ENCODE data around the gene ANKRD52. TPM values are rescaled to one million over a fixed set of nuclear protein-coding genes. Genes with fewer than 3 reads are reported as not detected.

ANKRD52 gene
- total RNA-seq, 4 donors from 2014 or later: 14.7 to 30.9 (median 18.9) TPM

- Histone ChIP-seq H3K27ac (no peak overlapping the region), H3K4me3 (no peak overlapping the region), H3K9me3 (no peaks in the 10 kb centered on the region), H3K27me3 (no peaks in the 10 kb centered on the region), H3K4me1 (peaks cover 0 to 6% of the 10 kb centered on the region in 2 donors), H3K36me3 (peaks cover 2 to 60% of the 10 kb centered on the region in 2 donors)
- DNase-seq (no peak), ATAC-seq (no peak)
- intact Hi-C loops (cut with DNase I; ENCODE audit: low total_unique reads): no loop called here
- TF ChIP-seq POLR2A (IDR thresholded peaks at IDR 0.05): no peak
- TF ChIP-seq, protein P1, sequence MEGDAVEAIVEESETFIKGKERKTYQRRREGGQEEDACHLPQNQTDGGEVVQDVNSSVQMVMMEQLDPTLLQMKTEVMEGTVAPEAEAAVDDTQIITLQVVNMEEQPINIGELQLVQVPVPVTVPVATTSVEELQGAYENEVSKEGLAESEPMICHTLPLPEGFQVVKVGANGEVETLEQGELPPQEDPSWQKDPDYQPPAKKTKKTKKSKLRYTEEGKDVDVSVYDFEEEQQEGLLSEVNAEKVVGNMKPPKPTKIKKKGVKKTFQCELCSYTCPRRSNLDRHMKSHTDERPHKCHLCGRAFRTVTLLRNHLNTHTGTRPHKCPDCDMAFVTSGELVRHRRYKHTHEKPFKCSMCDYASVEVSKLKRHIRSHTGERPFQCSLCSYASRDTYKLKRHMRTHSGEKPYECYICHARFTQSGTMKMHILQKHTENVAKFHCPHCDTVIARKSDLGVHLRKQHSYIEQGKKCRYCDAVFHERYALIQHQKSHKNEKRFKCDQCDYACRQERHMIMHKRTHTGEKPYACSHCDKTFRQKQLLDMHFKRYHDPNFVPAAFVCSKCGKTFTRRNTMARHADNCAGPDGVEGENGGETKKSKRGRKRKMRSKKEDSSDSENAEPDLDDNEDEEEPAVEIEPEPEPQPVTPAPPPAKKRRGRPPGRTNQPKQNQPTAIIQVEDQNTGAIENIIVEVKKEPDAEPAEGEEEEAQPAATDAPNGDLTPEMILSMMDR (IDR thresholded peaks at IDR 0.05 in 4 of 5, conservative IDR thresholded peaks at IDR 0.05 in 1 of 5): no peak
- in situ Hi-C loops (cut with MboI; ENCODE audit: low sequenced_read_pairs in 4 of 4): no loop called here
Observed at GRCh38 chr12:56213878-56214277, 44.3 kb downstream of the ANKRD52 start.

DNA sequence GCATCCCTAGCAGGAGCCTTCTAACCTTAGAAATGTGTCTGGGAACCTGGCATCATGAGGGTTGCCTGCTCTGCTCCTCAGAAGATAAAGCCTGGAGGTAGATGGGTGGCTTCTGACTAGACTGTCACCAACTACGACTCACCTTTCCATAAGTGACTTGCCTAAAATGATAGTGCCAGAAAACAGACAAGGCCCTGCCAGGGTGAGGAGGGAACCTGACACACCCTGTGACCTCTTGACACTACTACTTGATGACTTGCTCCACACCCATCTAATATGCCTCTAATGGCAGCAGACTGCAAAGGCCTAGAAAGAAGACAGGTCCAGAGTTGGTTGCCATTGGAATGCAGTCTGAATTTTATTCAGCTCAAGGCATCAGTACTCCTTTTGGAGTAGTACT is 45.8 kb downstream of the ANKRD52 start:
- peaks cover 2 to 75% of the 10 kb centered on the region in 2 donors for H3K36me3 ChIP-seq
- ATAC-seq (no peak), DNase-seq (no peak)
- H3K9me3 ChIP-seq: no peaks in the 10 kb centered on the region
- in situ Hi-C loops (cut with MboI; ENCODE audit: low sequenced_read_pairs in 4 of 4) (no loop called here), intact Hi-C loops (cut with DNase I; ENCODE audit: low total_unique reads) (no loop called here)
- H3K27me3 ChIP-seq: no peaks in the 10 kb centered on the region
- H3K4me1 ChIP-seq: peaks cover 0 to 6% of the 10 kb centered on the region in 2 donors
- H3K4me3 ChIP-seq: no peak overlapping the region
- TF ChIP-seq, protein P1 (IDR thresholded peaks at IDR 0.05 in 4 of 5, conservative IDR thresholded peaks at IDR 0.05 in 1 of 5): no peak
- TF ChIP-seq POLR2A (IDR thresholded peaks at IDR 0.05): no peak
- H3K27ac ChIP-seq: peak overlapping the region in 1 of 4 donors; percentile 3

DNA sequence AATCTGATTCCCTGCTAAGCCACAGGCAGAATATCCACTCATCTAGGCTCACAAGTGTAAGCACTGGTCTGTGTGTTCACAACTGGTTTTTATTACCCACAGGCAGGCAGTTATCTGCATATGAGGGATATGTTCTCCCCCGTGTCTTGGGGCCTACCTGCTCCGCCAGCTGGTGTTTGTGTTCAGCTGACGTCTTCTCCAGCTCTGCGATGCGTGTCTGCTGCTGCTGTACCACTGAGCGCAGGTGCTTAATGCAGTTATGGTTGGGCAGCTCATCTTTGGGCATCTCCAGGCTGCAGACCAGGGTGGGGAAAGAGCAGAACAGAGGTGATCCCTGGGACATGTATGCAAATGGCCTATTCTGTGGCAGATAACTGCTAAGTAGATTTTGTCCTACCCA is 50.2 kb downstream of the ANKRD52 start:
- Histone ChIP-seq H3K9me3 (no peaks in the 10 kb centered on the region), H3K27ac (no peak overlapping the region), H3K4me3 (no peak overlapping the region), H3K4me1 (peaks cover 0 to 13% of the 10 kb centered on the region in 2 donors), H3K36me3 (peaks cover 2 to 71% of the 10 kb centered on the region in 2 donors), H3K27me3 (no peaks in the 10 kb centered on the region)
- TF ChIP-seq, protein P1 (IDR thresholded peaks at IDR 0.05 in 4 of 5, conservative IDR thresholded peaks at IDR 0.05 in 1 of 5): no peak
- TF ChIP-seq POLR2A (IDR thresholded peaks at IDR 0.05): no peak
- intact Hi-C loops (cut with DNase I; ENCODE audit: low total_unique reads): no loop called here
- in situ Hi-C loops (cut with MboI; ENCODE audit: low sequenced_read_pairs in 4 of 4): no loop called here
- DNase-seq: no peak
- no peak for ATAC-seq

DNA sequence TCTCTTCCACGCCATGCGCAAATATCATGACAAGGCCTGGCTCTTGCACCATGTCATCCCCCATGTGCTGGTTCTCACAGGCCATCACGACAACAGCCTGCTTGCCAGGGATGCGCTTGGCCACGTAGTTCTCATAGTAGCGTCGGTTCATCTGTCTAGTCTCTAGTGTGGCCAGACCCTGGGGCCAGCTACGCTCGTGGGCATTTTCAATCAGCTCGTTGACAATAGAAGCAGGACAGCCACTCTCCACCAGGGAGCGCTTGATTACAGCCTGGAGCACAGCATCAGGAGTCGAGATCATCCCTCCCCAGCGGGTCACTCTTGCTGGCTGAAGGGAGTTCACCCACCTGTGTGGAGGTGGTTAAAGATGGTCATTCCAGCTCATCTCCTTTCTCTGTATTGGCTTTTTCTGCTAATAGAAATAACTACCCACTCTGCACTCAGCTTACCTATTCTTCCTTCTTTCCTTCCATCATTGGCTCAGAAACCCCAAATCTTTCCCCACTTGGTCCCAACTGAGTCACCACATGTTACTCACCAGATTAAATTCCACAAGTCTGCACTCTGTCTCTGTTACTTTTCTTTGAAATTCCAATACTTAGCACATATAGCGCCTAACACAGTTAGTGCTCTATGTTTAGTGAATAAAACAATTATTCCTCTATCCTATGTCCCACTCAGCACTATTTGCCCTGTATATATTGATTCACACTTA is 51.6 kb downstream of the ANKRD52 start:
- peak overlapping the region in 1 of 4 donors; percentile 8 for H3K27ac ChIP-seq
- TF ChIP-seq POLR2A (IDR thresholded peaks at IDR 0.05): no peak
- TF ChIP-seq, protein P1 (IDR thresholded peaks at IDR 0.05 in 4 of 5, conservative IDR thresholded peaks at IDR 0.05 in 1 of 5): peak in 4 of 5 experiments; percentile 45 to 55 (median 55)
- DNase-seq (peak; percentile 22 to 56), ATAC-seq (peak; percentile 55 to 72)
- H3K36me3 ChIP-seq: peaks cover 0 to 57% of the 10 kb centered on the region in 2 donors
- intact Hi-C loops (cut with DNase I; ENCODE audit: low total_unique reads) (no loop called here), in situ Hi-C loops (cut with MboI; ENCODE audit: low sequenced_read_pairs in 4 of 4) (no loop called here)
- H3K4me1 ChIP-seq: peaks cover 0 to 13% of the 10 kb centered on the region in 2 donors
- no peak overlapping the region for H3K4me3 ChIP-seq
- H3K9me3 ChIP-seq: no peaks in the 10 kb centered on the region
- H3K27me3 ChIP-seq: no peaks in the 10 kb centered on the region

All from gastrocnemius medialis (tissue), 4 donors.